Measurements from ENCODE around the gene ATM.
"Not testable (repeated sequence)": the region's sequence is repeated elsewhere in the genome, so short reads cannot be mapped to it uniquely, and the experiment has no call there.

DNA sequence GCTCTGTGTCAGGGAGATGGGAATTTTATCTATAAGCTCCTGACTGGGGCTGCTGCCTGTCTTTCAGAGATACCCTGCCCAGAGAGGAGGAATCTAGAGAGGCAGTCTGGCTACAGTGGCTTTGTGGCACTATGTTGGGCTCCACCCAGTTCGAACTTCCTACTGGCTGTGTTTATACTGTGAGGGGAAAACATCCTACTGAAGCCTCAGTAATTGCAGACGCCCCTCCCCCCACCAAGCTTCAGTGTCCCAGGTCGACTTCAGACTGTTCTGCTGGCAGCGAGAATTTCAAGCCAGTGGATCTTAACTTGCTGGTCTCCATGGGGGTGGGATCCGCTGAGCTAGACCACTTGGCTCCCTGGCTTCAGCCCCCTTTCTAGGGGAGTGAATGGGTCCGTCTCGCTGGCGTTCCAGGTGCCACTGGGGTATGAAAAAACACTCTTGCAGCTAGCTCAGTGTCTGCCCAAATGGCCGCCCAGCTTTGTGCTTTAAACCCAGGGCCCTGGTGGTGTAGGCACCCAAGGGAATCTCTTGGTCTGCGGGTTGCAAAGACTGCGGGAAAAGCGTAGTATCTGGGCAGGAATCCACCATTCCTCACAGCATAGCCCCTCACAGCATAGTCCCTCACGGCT, 54.2 kb downstream of the ATM start:
- not testable (repeated sequence) for TF ChIP-seq CTCF, POLR2A, POLR2AphosphoS5 (IDR thresholded peaks at IDR 0.05)
